ENCODE measurements around the gene SLC25A30.
"Not testable (repeated sequence)": the region's sequence is repeated elsewhere in the genome, so short reads cannot be mapped to it uniquely, and the experiment has no call there.

GRCh38 chr13:45386892-45387575, 31.1 kb downstream of the SLC25A30 start:
- TF ChIP-seq EP300, CTCF, POLR2A (IDR thresholded peaks at IDR 0.05): not testable (repeated sequence)
